Measurements from ENCODE around the gene CDH12. TPM values are rescaled to one million over a fixed set of nuclear protein-coding genes. Genes with fewer than 3 reads are reported as not detected.

CDH12 gene
- total RNA-seq, 1 donor from 2014 or later = not detected

GRCh38 chr5:22846693-22847092 lies 6.5 kb downstream of the CDH12 start:
- Histone ChIP-seq H3K9ac (ENCODE audit: low read length) (no peak overlapping the region), H3K4me2 (ENCODE audit: low read length) (no peak overlapping the region), H4K20me1 (ENCODE audit: insufficient read depth, low read length) (no peaks in the 10 kb centered on the region), H3K27ac (ENCODE audit: low read depth, low read length) (no peak overlapping the region), H2AFZ (ENCODE audit: low read depth, low read length) (no peak overlapping the region), H3K27me3 (ENCODE audit: insufficient read depth, low read length) (no peaks in the 10 kb centered on the region), H3K79me2 (ENCODE audit: insufficient read depth, low read length) (no peaks in the 10 kb centered on the region), H3K36me3 (ENCODE audit: insufficient read depth, low read length) (no peaks in the 10 kb centered on the region), H3K4me3 (ENCODE audit: insufficient read depth, low read depth, low read length) (no peak overlapping the region), H3K9me3 (ENCODE audit: insufficient read depth, low read depth, low read length) (no peaks in the 10 kb centered on the region), H3K4me1 (ENCODE audit: insufficient read depth, low read length) (no peaks in the 10 kb centered on the region)
- Mint-ChIP-seq H3K9me3 (ENCODE audit: unreplicated experiment) (no peaks in the 10 kb centered on the region), H3K27me3 (ENCODE audit: low read depth, unreplicated experiment) (peaks cover 4% of the 10 kb centered on the region), H3K36me3 (ENCODE audit: low read depth, unreplicated experiment) (no peaks in the 10 kb centered on the region), H3K4me3 (ENCODE audit: unreplicated experiment) (no peak overlapping the region), H3K27ac (ENCODE audit: unreplicated experiment) (no peak overlapping the region), H3K4me1 (ENCODE audit: low read depth, unreplicated experiment) (peaks cover 3% of the 10 kb centered on the region)
- TF ChIP-seq CTCF (IDR thresholded peaks at IDR 0.05; ENCODE audit: insufficient read depth, low read depth, low read length) (no peak), EZH2 (IDR thresholded peaks at IDR 0.05; ENCODE audit: insufficient read depth, low read length) (no peak)
- DNase-seq (ENCODE audit: low read depth) (no peak), FAIRE-seq (no peak)

- H3K9ac ChIP-seq (ENCODE audit: low read length) = no peak overlapping the region
- no peak overlapping the region for H3K4me3 ChIP-seq (ENCODE audit: insufficient read depth, low read depth, low read length)
- Mint-ChIP-seq H3K4me3 (ENCODE audit: unreplicated experiment) (no peak overlapping the region), H3K4me1 (ENCODE audit: low read depth, unreplicated experiment) (no peaks in the 10 kb centered on the region), H3K27ac (ENCODE audit: unreplicated experiment) (no peak overlapping the region), H3K27me3 (ENCODE audit: low read depth, unreplicated experiment) (no peaks in the 10 kb centered on the region), H3K9me3 (ENCODE audit: unreplicated experiment) (no peaks in the 10 kb centered on the region), H3K36me3 (ENCODE audit: low read depth, unreplicated experiment) (no peaks in the 10 kb centered on the region)
- H3K79me2 ChIP-seq (ENCODE audit: insufficient read depth, low read length) = no peaks in the 10 kb centered on the region
- H3K9me3 ChIP-seq (ENCODE audit: insufficient read depth, low read depth, low read length) = no peaks in the 10 kb centered on the region
- H3K27me3 ChIP-seq (ENCODE audit: insufficient read depth, low read length) = no peaks in the 10 kb centered on the region
- H3K36me3 ChIP-seq (ENCODE audit: insufficient read depth, low read length) = no peaks in the 10 kb centered on the region
- H4K20me1 ChIP-seq (ENCODE audit: insufficient read depth, low read length) = no peaks in the 10 kb centered on the region
- no peak overlapping the region for H3K27ac ChIP-seq (ENCODE audit: low read depth, low read length)
- DNase-seq (ENCODE audit: low read depth) (no peak), FAIRE-seq (no peak)
- TF ChIP-seq CTCF (IDR thresholded peaks at IDR 0.05; ENCODE audit: insufficient read depth, low read depth, low read length) (no peak), EZH2 (IDR thresholded peaks at IDR 0.05; ENCODE audit: insufficient read depth, low read length) (no peak)
- no peak overlapping the region for H3K4me2 ChIP-seq (ENCODE audit: low read length)
- no peaks in the 10 kb centered on the region for H3K4me1 ChIP-seq (ENCODE audit: insufficient read depth, low read length)
- H2AFZ ChIP-seq (ENCODE audit: low read depth, low read length) = no peak overlapping the region
Observed at GRCh38 chr5:22844636-22845035, 8.5 kb downstream of the CDH12 start.

- Histone ChIP-seq H4K20me1 (ENCODE audit: insufficient read depth, low read length) (no peaks in the 10 kb centered on the region), H3K9ac (ENCODE audit: low read length) (no peak overlapping the region), H3K9me3 (ENCODE audit: insufficient read depth, low read depth, low read length) (no peaks in the 10 kb centered on the region), H3K4me3 (ENCODE audit: insufficient read depth, low read depth, low read length) (no peak overlapping the region), H3K4me2 (ENCODE audit: low read length) (no peak overlapping the region), H3K79me2 (ENCODE audit: insufficient read depth, low read length) (no peaks in the 10 kb centered on the region), H3K4me1 (ENCODE audit: insufficient read depth, low read length) (no peaks in the 10 kb centered on the region), H3K36me3 (ENCODE audit: insufficient read depth, low read length) (no peaks in the 10 kb centered on the region), H2AFZ (ENCODE audit: low read depth, low read length) (no peak overlapping the region), H3K27me3 (ENCODE audit: insufficient read depth, low read length) (no peaks in the 10 kb centered on the region), H3K27ac (ENCODE audit: low read depth, low read length) (no peak overlapping the region)
- H3K4me3 Mint-ChIP-seq (ENCODE audit: unreplicated experiment) = no peak overlapping the region
- DNase-seq (ENCODE audit: low read depth) (no peak), FAIRE-seq (no peak)
- H3K4me1 Mint-ChIP-seq (ENCODE audit: low read depth, unreplicated experiment) = no peaks in the 10 kb centered on the region
- no peak for TF ChIP-seq CTCF (IDR thresholded peaks at IDR 0.05; ENCODE audit: insufficient read depth, low read depth, low read length)
- no peak for TF ChIP-seq EZH2 (IDR thresholded peaks at IDR 0.05; ENCODE audit: insufficient read depth, low read length)
- no peaks in the 10 kb centered on the region for H3K9me3 Mint-ChIP-seq (ENCODE audit: unreplicated experiment)
- no peaks in the 10 kb centered on the region for H3K27me3 Mint-ChIP-seq (ENCODE audit: low read depth, unreplicated experiment)
- no peaks in the 10 kb centered on the region for H3K36me3 Mint-ChIP-seq (ENCODE audit: low read depth, unreplicated experiment)
- no peak overlapping the region for H3K27ac Mint-ChIP-seq (ENCODE audit: unreplicated experiment)
Observed at GRCh38 chr5:22844155-22844554, 9.0 kb downstream of the CDH12 start.
